ENCODE data around the gene MLLT3.

MLLT3 gene

GRCh38 chr9:20538956-20539355, 83.3 kb downstream of the MLLT3 start:
- TF ChIP-seq FOXP2 (optimal IDR thresholded peaks at IDR 0.05; ENCODE audit: borderline replicate concordance, extremely low read depth, extremely low read length, insufficient read depth) (no peak), POLR2AphosphoS5 (IDR thresholded peaks at IDR 0.05; ENCODE audit: low read depth, low read length) (no peak), TAF1 (IDR thresholded peaks at IDR 0.05; ENCODE audit: borderline replicate concordance, insufficient read depth, low read length) (no peak), REST (IDR thresholded peaks at IDR 0.05; ENCODE audit: insufficient read depth in 1 of 2, low read depth in 2 of 2, low read length in 2 of 2) (no peak), SIN3A (IDR thresholded peaks at IDR 0.05; ENCODE audit: borderline replicate concordance, insufficient read depth, low read length) (no peak)

- TF ChIP-seq FOXP2 (optimal IDR thresholded peaks at IDR 0.05; ENCODE audit: borderline replicate concordance, extremely low read depth, extremely low read length, insufficient read depth) (no peak), TAF1 (IDR thresholded peaks at IDR 0.05; ENCODE audit: borderline replicate concordance, insufficient read depth, low read length) (no peak)
Observed at GRCh38 chr9:20538092-20538491, 84.2 kb downstream of the MLLT3 start.

- TF ChIP-seq FOXP2 (optimal IDR thresholded peaks at IDR 0.05; ENCODE audit: borderline replicate concordance, extremely low read depth, extremely low read length, insufficient read depth) (no peak), POLR2AphosphoS5 (IDR thresholded peaks at IDR 0.05; ENCODE audit: low read depth, low read length) (no peak), SIN3A (IDR thresholded peaks at IDR 0.05; ENCODE audit: borderline replicate concordance, insufficient read depth, low read length) (no peak), REST (IDR thresholded peaks at IDR 0.05; ENCODE audit: insufficient read depth in 1 of 2, low read depth in 2 of 2, low read length in 2 of 2) (no peak), TAF1 (IDR thresholded peaks at IDR 0.05; ENCODE audit: borderline replicate concordance, insufficient read depth, low read length) (no peak)
Observed at GRCh38 chr9:20537294-20537693, 85.0 kb downstream of the MLLT3 start.

GRCh38 chr9:20532584-20532983, 89.7 kb downstream of the MLLT3 start:
- no peak for TF ChIP-seq REST (IDR thresholded peaks at IDR 0.05; ENCODE audit: insufficient read depth in 1 of 2, low read depth in 2 of 2, low read length in 2 of 2)
- no peak for TF ChIP-seq POLR2AphosphoS5 (IDR thresholded peaks at IDR 0.05; ENCODE audit: low read depth, low read length)
- no peak for TF ChIP-seq SIN3A (IDR thresholded peaks at IDR 0.05; ENCODE audit: borderline replicate concordance, insufficient read depth, low read length)
- TF ChIP-seq TAF1 (IDR thresholded peaks at IDR 0.05; ENCODE audit: borderline replicate concordance, insufficient read depth, low read length), result no peak
- TF ChIP-seq FOXP2 (optimal IDR thresholded peaks at IDR 0.05; ENCODE audit: borderline replicate concordance, extremely low read depth, extremely low read length, insufficient read depth), result no peak

GRCh38 chr9:20529837-20530236, 92.5 kb downstream of the MLLT3 start:
- TF ChIP-seq POLR2AphosphoS5 (IDR thresholded peaks at IDR 0.05; ENCODE audit: low read depth, low read length) (no peak), FOXP2 (optimal IDR thresholded peaks at IDR 0.05; ENCODE audit: borderline replicate concordance, extremely low read depth, extremely low read length, insufficient read depth) (no peak), TAF1 (IDR thresholded peaks at IDR 0.05; ENCODE audit: borderline replicate concordance, insufficient read depth, low read length) (no peak), REST (IDR thresholded peaks at IDR 0.05; ENCODE audit: insufficient read depth in 1 of 2, low read depth in 2 of 2, low read length in 2 of 2) (no peak), SIN3A (IDR thresholded peaks at IDR 0.05; ENCODE audit: borderline replicate concordance, insufficient read depth, low read length) (no peak)

Data from PFSK-1 (cell line).